Left ventricle myocardium inferior (tissue), 1 donor: Measurements from ENCODE around the gene AMBRA1. TPM values are rescaled to one million over a fixed set of nuclear protein-coding genes. Genes with fewer than 3 reads are reported as not detected.
A peak's percentile ranks its signal among the peaks of the same experiment; 100 is the strongest.

ENCODE experiments used
- DNase-seq: peaks from one replicate; pipeline ENCODE4 v3.0.0-alpha.2; 2020
- H3K27ac ChIP-seq: fragments of 200-600 bp; replicated peaks from 2 replicates; pipeline ENCODE4 v1.8.0; 2021
- H3K27me3 ChIP-seq: fragments of 200-600 bp; 2 replicates; pipeline ENCODE4 v1.8.0; 2021; ENCODE audit warnings: low read depth
- H3K36me3 ChIP-seq: fragments of 200-600 bp; 2 replicates; pipeline ENCODE4 v1.8.0; 2021
- H3K4me1 ChIP-seq: fragments of 200-600 bp; 2 replicates; pipeline ENCODE4 v1.8.0; 2021
- H3K4me3 ChIP-seq: fragments of 200-600 bp; 2 replicates; pipeline ENCODE4 v1.8.0; 2021; ENCODE audit warnings: mild to moderate bottlenecking, moderate library complexity
- H3K9me3 ChIP-seq: fragments of 200-600 bp; replicated peaks from 2 replicates; pipeline ENCODE4 v1.8.0; 2021
- intact Hi-C: fragments of 100-400 bp; cut with micrococcal nuclease; formaldehyde crosslinking; loops from one replicate; pipeline ENCODE4 v1.11.0; 2022
- total RNA-seq: library from RNA; stranded (reverse); fragmentation: NEBNext Ultra II Directional; extraction: Animal tissue kit (Norgen Biotek cat#: 25700); gene quantifications from one replicate; pipeline ENCODE4 v1.2.1, GENCODE V29; 2021
- TF ChIP-seq, protein P1 (sequence below): fragments of 200-600 bp; IDR thresholded peaks from 2 replicates; pipeline ENCODE4 v1.8.0; 2021; ENCODE audit warnings: antibody characterized with exemption, mild to moderate bottlenecking, borderline replicate concordance
- donor health status: DM: no; HTN: yes; CAD: no; lungs with severe emphysema.

AMBRA1 gene
- total RNA-seq, 1 donor from 2014 or later, result 14.2 TPM

DNA sequence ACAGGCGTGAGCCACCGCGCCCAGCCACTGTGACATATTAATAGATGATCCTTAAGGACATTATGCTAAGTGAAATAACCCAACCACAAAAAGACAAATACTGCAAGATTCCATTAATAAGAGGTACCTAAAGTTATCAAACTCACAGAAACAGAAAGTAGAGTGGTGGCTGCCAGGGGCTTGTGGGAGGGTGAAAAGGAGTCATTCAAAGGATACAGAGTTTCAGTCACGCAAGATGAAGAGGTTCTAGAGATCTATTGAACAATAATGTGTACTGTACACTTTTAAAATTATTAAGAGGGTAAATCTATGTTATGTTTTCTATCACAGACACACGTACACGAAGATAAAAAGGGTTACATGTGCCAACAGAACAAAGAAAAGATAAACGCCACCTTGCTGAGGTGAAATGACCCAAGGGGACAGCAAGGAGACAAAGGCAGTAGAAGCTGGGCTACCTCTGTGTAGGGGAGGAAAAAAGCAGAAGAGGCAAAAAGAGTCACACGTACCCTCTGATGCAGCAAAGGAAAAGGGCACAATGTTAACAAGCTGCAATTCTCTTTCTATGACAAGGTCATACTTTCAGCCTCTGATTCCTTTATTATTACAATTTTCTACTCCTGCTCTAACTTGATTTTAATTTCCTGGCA lies 65.3 kb downstream of the AMBRA1 start:
- peak overlapping the region; percentile 41 for H3K27ac ChIP-seq
- intact Hi-C loops, result no loop called here
- no peak for DNase-seq
- TF ChIP-seq, protein P1, sequence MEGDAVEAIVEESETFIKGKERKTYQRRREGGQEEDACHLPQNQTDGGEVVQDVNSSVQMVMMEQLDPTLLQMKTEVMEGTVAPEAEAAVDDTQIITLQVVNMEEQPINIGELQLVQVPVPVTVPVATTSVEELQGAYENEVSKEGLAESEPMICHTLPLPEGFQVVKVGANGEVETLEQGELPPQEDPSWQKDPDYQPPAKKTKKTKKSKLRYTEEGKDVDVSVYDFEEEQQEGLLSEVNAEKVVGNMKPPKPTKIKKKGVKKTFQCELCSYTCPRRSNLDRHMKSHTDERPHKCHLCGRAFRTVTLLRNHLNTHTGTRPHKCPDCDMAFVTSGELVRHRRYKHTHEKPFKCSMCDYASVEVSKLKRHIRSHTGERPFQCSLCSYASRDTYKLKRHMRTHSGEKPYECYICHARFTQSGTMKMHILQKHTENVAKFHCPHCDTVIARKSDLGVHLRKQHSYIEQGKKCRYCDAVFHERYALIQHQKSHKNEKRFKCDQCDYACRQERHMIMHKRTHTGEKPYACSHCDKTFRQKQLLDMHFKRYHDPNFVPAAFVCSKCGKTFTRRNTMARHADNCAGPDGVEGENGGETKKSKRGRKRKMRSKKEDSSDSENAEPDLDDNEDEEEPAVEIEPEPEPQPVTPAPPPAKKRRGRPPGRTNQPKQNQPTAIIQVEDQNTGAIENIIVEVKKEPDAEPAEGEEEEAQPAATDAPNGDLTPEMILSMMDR, result no peak
- H3K36me3 ChIP-seq, result no peaks in the 10 kb centered on the region
- no peak overlapping the region for H3K4me3 ChIP-seq
- H3K4me1 ChIP-seq, result peaks cover 56% of the 10 kb centered on the region
- H3K27me3 ChIP-seq, result no peaks in the 10 kb centered on the region
- peaks cover 13% of the 10 kb centered on the region for H3K9me3 ChIP-seq

GRCh38 chr11:46527591-46528130 lies 66.2 kb downstream of the AMBRA1 start:
- DNase-seq, result no peak
- TF ChIP-seq, protein P1, result no peak
- intact Hi-C loops, result no loop called here
- Histone ChIP-seq H3K27ac (no peak overlapping the region), H3K4me1 (peaks cover 62% of the 10 kb centered on the region), H3K36me3 (no peaks in the 10 kb centered on the region), H3K27me3 (no peaks in the 10 kb centered on the region), H3K4me3 (no peak overlapping the region), H3K9me3 (peaks cover 13% of the 10 kb centered on the region)

- H3K4me3 ChIP-seq, result no peak overlapping the region
- intact Hi-C loops, result no loop called here
- no peaks in the 10 kb centered on the region for H3K36me3 ChIP-seq
- TF ChIP-seq, protein P1, result no peak
- H3K27ac ChIP-seq, result no peak overlapping the region
- H3K27me3 ChIP-seq, result no peaks in the 10 kb centered on the region
- H3K9me3 ChIP-seq, result peaks cover 13% of the 10 kb centered on the region
- peaks cover 73% of the 10 kb centered on the region for H3K4me1 ChIP-seq
- no peak for DNase-seq
Measured at GRCh38 chr11:46526216-46527215, 67.3 kb downstream of the AMBRA1 start.

DNA sequence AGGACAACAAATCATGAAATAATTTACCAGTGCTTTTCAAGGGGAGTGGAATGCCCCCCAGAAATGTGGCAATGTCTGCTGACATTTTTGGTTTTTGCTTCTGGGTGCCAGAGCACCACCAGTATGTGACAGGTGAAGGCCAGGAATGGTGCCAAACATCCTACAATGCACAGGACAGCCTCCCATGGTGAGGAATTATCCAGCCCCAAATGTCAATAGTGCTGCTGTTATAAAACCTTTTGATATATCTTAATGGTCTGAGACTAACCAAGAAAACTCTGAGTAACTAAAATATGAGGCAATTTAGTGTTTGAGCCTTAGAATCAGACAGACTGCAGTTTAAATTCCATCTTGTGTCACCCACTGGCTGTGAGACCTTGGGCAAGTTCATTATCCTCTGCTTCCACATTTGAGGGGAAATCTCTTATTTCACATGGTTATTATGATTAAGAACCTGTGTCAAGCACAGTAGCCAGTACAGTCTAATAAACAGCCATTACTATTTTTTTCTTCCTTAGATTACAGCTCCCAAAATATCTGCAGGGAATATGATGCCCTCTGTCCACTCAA lies 69.5 kb downstream of the AMBRA1 start:
- TF ChIP-seq, protein P1, result no peak
- no peak overlapping the region for H3K4me3 ChIP-seq
- no peak for DNase-seq
- intact Hi-C loops, result no loop called here
- no peaks in the 10 kb centered on the region for H3K36me3 ChIP-seq
- H3K27ac ChIP-seq, result no peak overlapping the region
- peaks cover 13% of the 10 kb centered on the region for H3K9me3 ChIP-seq
- H3K4me1 ChIP-seq, result peaks cover 62% of the 10 kb centered on the region
- H3K27me3 ChIP-seq, result no peaks in the 10 kb centered on the region

- H3K27ac ChIP-seq, result no peak overlapping the region
- H3K4me3 ChIP-seq, result no peak overlapping the region
- peaks cover 61% of the 10 kb centered on the region for H3K4me1 ChIP-seq
- H3K27me3 ChIP-seq, result no peaks in the 10 kb centered on the region
- intact Hi-C loops, result no loop called here
- H3K36me3 ChIP-seq, result no peaks in the 10 kb centered on the region
- peaks cover 13% of the 10 kb centered on the region for H3K9me3 ChIP-seq
- TF ChIP-seq, protein P1, result no peak
- DNase-seq, result no peak
Measured at GRCh38 chr11:46523290-46523689, 70.5 kb downstream of the AMBRA1 start.
